H9 (cell line): ENCODE data around the gene CLEC10A. TPM values are rescaled to one million over a fixed set of nuclear protein-coding genes. Genes with fewer than 3 reads are reported as not detected.

Experiments
- DNase-seq: peaks from one replicate; pipeline ENCODE4 v3.0.0-alpha.2; 2017
- H2AFZ ChIP-seq: one replicate; pipeline ENCODE4 v1.6.1; 2013; ENCODE audit warnings: mild to moderate bottlenecking, low read length, control low read depth, moderate library complexity
- H2AK5ac ChIP-seq: 2 replicates; pipeline ENCODE4 v1.6.1; 2013; ENCODE audit warnings: low read length, control low read depth, mixed read lengths; ENCODE audit not compliant: insufficient read length
- H2BK120ac ChIP-seq: one replicate; pipeline ENCODE4 v1.6.1; 2013; ENCODE audit warnings: low read depth, mild to moderate bottlenecking, low read length, control low read depth, inconsistent platforms; ENCODE audit not compliant: poor library complexity, severe bottlenecking
- H2BK12ac ChIP-seq: 2 replicates; pipeline ENCODE4 v1.6.1; 2013; ENCODE audit warnings: low read length, control low read depth, mixed read lengths, low read depth; ENCODE audit not compliant: insufficient read length
- H2BK15ac ChIP-seq: 2 replicates; pipeline ENCODE4 v1.6.1; 2013; ENCODE audit warnings: low read depth, low read length, control low read depth
- H2BK20ac ChIP-seq: one replicate; pipeline ENCODE4 v1.6.1; 2013; ENCODE audit warnings: low read depth, mild to moderate bottlenecking, low read length, control low read depth, inconsistent platforms; ENCODE audit not compliant: poor library complexity, severe bottlenecking
- H2BK5ac ChIP-seq: 2 replicates; pipeline ENCODE4 v1.6.1; 2013; ENCODE audit warnings: low read length, control low read depth, mixed read lengths; ENCODE audit not compliant: insufficient read length
- H3K14ac ChIP-seq: 2 replicates; pipeline ENCODE4 v1.6.1; 2013; ENCODE audit warnings: low read length, control low read depth; ENCODE audit not compliant: insufficient read depth
- H3K18ac ChIP-seq: 2 replicates; pipeline ENCODE4 v1.6.1; 2013; ENCODE audit warnings: low read depth, mild to moderate bottlenecking, mixed read lengths, low read length, control low read depth; ENCODE audit not compliant: insufficient read length
- H3K23ac ChIP-seq: 2 replicates; pipeline ENCODE4 v1.6.1; 2013; ENCODE audit warnings: low read length, control low read depth, mixed read lengths, low read depth; ENCODE audit not compliant: insufficient read length
- H3K23me2 ChIP-seq: 2 replicates; pipeline ENCODE4 v1.6.1; 2013; ENCODE audit warnings: low read depth, mild to moderate bottlenecking, mixed read lengths, low read length, control low read depth; ENCODE audit not compliant: insufficient read length, poor library complexity, severe bottlenecking
- H3K27ac ChIP-seq: 2 replicates; pipeline ENCODE4 v1.5.1; 2013; ENCODE audit warnings: low read length, control low read depth, mixed read lengths, low read depth; ENCODE audit not compliant: insufficient read length
- H3K27me3 ChIP-seq: 2 replicates; pipeline ENCODE4 v1.6.1; 2013; ENCODE audit warnings: low read length, control low read depth, inconsistent platforms; ENCODE audit not compliant: insufficient read depth
- H3K4ac ChIP-seq: 2 replicates; pipeline ENCODE4 v1.6.1; 2013; ENCODE audit warnings: low read depth, mild to moderate bottlenecking, control low read depth, inconsistent platforms, low read length, moderate library complexity
- H3K4me1 ChIP-seq: 2 replicates; pipeline ENCODE4 v1.6.1; 2013; ENCODE audit warnings: low read length, control low read depth, inconsistent platforms; ENCODE audit not compliant: insufficient read depth
- H3K4me2 ChIP-seq: 2 replicates; pipeline ENCODE4 v1.6.1; 2013; ENCODE audit warnings: low read length, control low read depth, mixed read lengths; ENCODE audit not compliant: insufficient read length, insufficient read depth
- H3K56ac ChIP-seq: 2 replicates; pipeline ENCODE4 v1.6.1; 2013; ENCODE audit warnings: low read depth, mild to moderate bottlenecking, mixed read lengths, low read length, control low read depth; ENCODE audit not compliant: insufficient read length
- H3K79me1 ChIP-seq: 2 replicates; pipeline ENCODE4 v1.6.1; 2013; ENCODE audit warnings: low read depth, mild to moderate bottlenecking, moderate library complexity, low read length, control low read depth, inconsistent platforms; ENCODE audit not compliant: insufficient read depth, poor library complexity, severe bottlenecking
- H3K79me2 ChIP-seq: 2 replicates; pipeline ENCODE4 v1.6.1; 2013; ENCODE audit warnings: low read length, control low read depth, inconsistent platforms; ENCODE audit not compliant: insufficient read depth
- H3K9ac ChIP-seq: 2 replicates; pipeline ENCODE4 v1.6.1; 2013; ENCODE audit warnings: low read length, control low read depth, mixed read lengths; ENCODE audit not compliant: insufficient read length; ENCODE audit errors: extremely low read depth
- H3K9me3 ChIP-seq: one replicate; pipeline ENCODE4 v1.6.1; 2013; ENCODE audit warnings: low read depth, low read length, inconsistent platforms; ENCODE audit not compliant: control insufficient read depth
- H3T11ph ChIP-seq: one replicate; pipeline ENCODE4 v1.6.1; 2013; ENCODE audit warnings: mild to moderate bottlenecking, low read length, control low read depth, inconsistent platforms
- H4K20me1 ChIP-seq: one replicate; pipeline ENCODE4 v1.6.1; 2013; ENCODE audit not compliant: control insufficient read depth, insufficient read length, insufficient read depth
- H4K5ac ChIP-seq: 2 replicates; pipeline ENCODE4 v1.6.1; 2013; ENCODE audit warnings: low read depth, mild to moderate bottlenecking, mixed read lengths, low read length, control low read depth; ENCODE audit not compliant: insufficient read length
- H4K8ac ChIP-seq: replicated peaks from 2 replicates; pipeline ENCODE4 v1.6.1; 2013; ENCODE audit warnings: low read length, control low read depth, mixed read lengths, low read depth; ENCODE audit not compliant: insufficient read length
- H4K91ac ChIP-seq: 2 replicates; pipeline ENCODE4 v1.6.1; 2013; ENCODE audit warnings: low read depth, mild to moderate bottlenecking, moderate library complexity, mixed read lengths, low read length, control low read depth; ENCODE audit not compliant: insufficient read length
- H3K27ac Mint-ChIP-seq, 3 experiments: 2 replicates in 2 of 3; 3 replicates in 1 of 3; pipeline ENCODE4 v1.8.0; 2020 to 2021; ENCODE audit warnings: mixed read lengths in 3 of 3, mild to moderate bottlenecking in 1 of 3, moderate library complexity in 1 of 3
- H3K27me3 Mint-ChIP-seq: 2 replicates; pipeline ENCODE4 v1.8.0; 2021; ENCODE audit warnings: low read depth, mild to moderate bottlenecking, moderate library complexity, mixed read lengths
- H3K36me3 Mint-ChIP-seq, 3 experiments: 2 replicates in 2 of 3; 3 replicates in 1 of 3; pipeline ENCODE4 v1.8.0; 2020 to 2021; ENCODE audit warnings: low read depth in 3 of 3, mixed read lengths in 3 of 3; ENCODE audit not compliant: insufficient read depth in 1 of 3
- H3K4me1 Mint-ChIP-seq, 2 experiments: 2 replicates each; pipeline ENCODE4 v1.8.0; 2020; ENCODE audit warnings: mixed read lengths in 2 of 2
- H3K4me3 Mint-ChIP-seq, 2 experiments: 2 replicates in 1 of 2; 3 replicates in 1 of 2; pipeline ENCODE4 v1.8.0; 2020 to 2021; ENCODE audit warnings: mild to moderate bottlenecking in 2 of 2, mixed read lengths in 2 of 2, moderate library complexity in 1 of 2
- H3K9me3 Mint-ChIP-seq, 2 experiments: 2 replicates in 1 of 2; 3 replicates in 1 of 2; pipeline ENCODE4 v1.8.0; 2020; ENCODE audit warnings: mild to moderate bottlenecking in 2 of 2, mixed read lengths in 2 of 2, moderate library complexity in 1 of 2
- CTCF ChIP-seq: fragments of 200-600 bp; sonication (generic); conservative IDR thresholded peaks from 3 replicates; pipeline ENCODE4 v1.8.0; 2021; ENCODE audit warnings: antibody characterized with exemption, mild to moderate bottlenecking
- WGBS: extraction: QIAGEN DNeasy Blood & Tissue Kit; methylation state at CpG from one replicate; pipeline ENCODE4 v1.1.7; 2013; ENCODE audit warnings: missing lambda C conversion rate, low lambda C conversion rate, mixed read lengths; ENCODE audit not compliant: insufficient read length; ENCODE audit errors: extremely low coverage; 5-methylcytosine and 5-hydroxymethylcytosine counted together
- total RNA-seq: library from RNA; stranded (reverse); gene quantifications from 2 replicates; pipeline ENCODE4 v1.2.1, GENCODE V29; 2021

Gene CLEC10A
- total RNA-seq, 1 experiment from 2014 or later, result not detected

GRCh38 chr17:7080456-7081041, 498 bp upstream of the CLEC10A start:
- H2BK12ac ChIP-seq, result no peak overlapping the region
- H4K20me1 ChIP-seq, result no peaks in the 10 kb centered on the region
- WGBS, result no CpG with 5 or more reads among the region's 10 CpGs
- H3K27ac ChIP-seq, result no peak overlapping the region
- H4K91ac ChIP-seq, result no peak overlapping the region
- H2BK5ac ChIP-seq, result no peak overlapping the region
- no peaks in the 10 kb centered on the region for H3K27me3 ChIP-seq
- no peak overlapping the region for H2AFZ ChIP-seq
- no peak overlapping the region for H2BK120ac ChIP-seq
- no peak overlapping the region for H3K18ac ChIP-seq
- no peak overlapping the region for H3K23ac ChIP-seq
- no peaks in the 10 kb centered on the region for H3K23me2 ChIP-seq
- H3K4me1 Mint-ChIP-seq, result 0 out of 4 replicates have a peak, but pooled peaks cover 0 to 2% of the 10 kb centered on the region in 2 experiments
- H3K9me3 Mint-ChIP-seq, result peaks cover 0 to 6% of the 10 kb centered on the region in 2 experiments; a peak in 1 of 5 replicates
- no peak overlapping the region for H3K14ac ChIP-seq
- no peaks in the 10 kb centered on the region for H3K79me2 ChIP-seq
- H2BK15ac ChIP-seq, result no peak overlapping the region
- TF ChIP-seq CTCF, result no peak
- H3K4me1 ChIP-seq, result no peaks in the 10 kb centered on the region
- no peaks in the 10 kb centered on the region for H3K36me3 Mint-ChIP-seq
- no peaks in the 10 kb centered on the region for H3K79me1 ChIP-seq
- no peak overlapping the region for H3K9ac ChIP-seq
- H3K4ac ChIP-seq, result no peak overlapping the region
- no peak overlapping the region for H3T11ph ChIP-seq
- H2AK5ac ChIP-seq, result no peak overlapping the region
- no peak overlapping the region for H4K5ac ChIP-seq
- H3K4me3 Mint-ChIP-seq, result no peak overlapping the region
- H3K4me2 ChIP-seq, result no peak overlapping the region
- H3K27ac Mint-ChIP-seq, result no peak overlapping the region
- DNase-seq, result no peak
- H3K9me3 ChIP-seq, result no peaks in the 10 kb centered on the region
- H3K27me3 Mint-ChIP-seq, result peaks cover 14% of the 10 kb centered on the region
- H4K8ac ChIP-seq, result no peak overlapping the region
- no peak overlapping the region for H2BK20ac ChIP-seq
- H3K56ac ChIP-seq, result no peak overlapping the region
